GM23248 (cell line): ENCODE data around the gene GPRC6A.

Experiments used
- EZH2 ChIP-seq: fragments of 200-600 bp; sonication (generic); IDR thresholded peaks from 2 replicates; pipeline ENCODE4 v1.6.1; 2018; ENCODE audit warnings: antibody characterized with exemption, mild to moderate bottlenecking; ENCODE audit not compliant: insufficient read depth, poor library complexity, severe bottlenecking
- EZH2phosphoT487 ChIP-seq: fragments of 200-600 bp; sonication (generic); IDR thresholded peaks from 2 replicates; pipeline ENCODE4 v1.6.1; 2018; ENCODE audit warnings: antibody characterized with exemption, moderate library complexity, mild to moderate bottlenecking, low read depth; ENCODE audit not compliant: insufficient read depth

DNA sequence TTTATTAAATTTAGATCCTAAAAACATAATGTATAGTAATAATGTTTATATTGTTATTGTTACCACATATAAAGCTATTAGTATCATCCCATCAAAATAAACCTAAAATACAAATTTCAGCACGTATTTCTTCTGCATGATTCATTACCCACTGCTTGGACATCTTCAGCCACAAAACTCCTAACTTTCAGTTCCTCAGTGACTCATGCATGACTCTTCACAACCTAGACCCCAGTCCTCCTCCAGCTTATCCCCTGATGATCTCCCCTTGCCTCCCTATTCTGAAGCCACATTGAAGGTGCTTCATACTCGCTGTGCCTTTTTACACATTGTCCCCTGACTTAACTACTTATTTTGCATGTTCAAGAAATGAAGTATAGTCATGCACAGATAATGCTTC, 11.2 kb upstream of the GPRC6A start:
- TF ChIP-seq EZH2phosphoT487 (no peak), EZH2 (no peak)
